ENCODE data around the gene HSPH1. TPM values are rescaled to one million over a fixed set of nuclear protein-coding genes. Genes with fewer than 3 reads are reported as not detected.
A peak's percentile ranks its signal among the peaks of the same experiment; 100 is the strongest.

Gene HSPH1
- total and polyA plus RNA-seq, 2 of the 13 experiments (the other 11 are each of a cell fraction or from before 2014, with no cell fraction given), result 13.0 to 62.9 TPM

DNA sequence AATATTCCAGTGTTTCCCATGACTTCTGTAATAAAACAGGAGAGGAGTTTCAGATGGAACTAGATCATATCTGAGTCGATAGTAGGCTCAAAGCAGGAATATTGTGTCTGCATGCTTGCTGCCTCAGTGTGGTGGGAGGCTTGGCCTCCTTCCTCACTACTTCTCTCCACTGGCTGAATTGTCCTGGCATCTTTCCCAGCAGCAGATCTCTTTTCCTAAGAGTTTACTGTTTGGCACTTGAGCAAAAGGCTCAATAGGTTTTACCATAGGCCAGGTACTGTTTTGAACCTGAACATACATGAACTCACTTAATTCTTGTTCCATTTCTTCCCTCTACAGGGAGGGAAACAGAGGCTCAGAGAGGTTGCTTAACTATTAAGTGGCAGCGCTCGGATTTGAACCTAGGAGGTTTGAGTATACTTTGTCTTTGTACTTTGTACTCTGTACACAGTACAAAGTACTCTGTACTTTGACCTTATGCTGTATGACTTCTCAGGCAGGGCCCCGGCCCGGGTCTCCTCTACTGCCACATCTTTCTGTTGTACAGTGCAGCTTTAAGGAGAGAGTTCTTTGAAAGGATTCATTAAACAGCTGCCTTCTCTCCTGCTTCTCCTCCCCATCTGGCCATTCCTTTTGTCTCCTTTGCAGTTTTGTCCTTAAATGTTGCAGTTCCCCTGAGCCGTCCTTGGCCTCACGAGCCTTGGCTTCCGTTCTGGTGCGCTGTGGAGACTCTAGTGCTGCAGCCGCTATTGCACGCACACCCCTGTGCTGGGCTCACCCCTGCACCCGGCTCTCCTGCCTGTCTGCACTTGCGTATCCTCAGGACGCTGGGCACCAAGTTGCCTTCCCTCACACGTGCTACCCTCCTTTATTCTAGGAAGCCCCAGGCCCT, 46.2 kb upstream of the HSPH1 start:
- FAIRE-seq, result no peak
- Histone ChIP-seq H3K79me2 (ENCODE audit: insufficient read depth, low read length) (no peaks in the 10 kb centered on the region), H3K27ac (ENCODE audit: extremely low read length, insufficient read depth, low read length) (no peak overlapping the region), H3K4me1 (ENCODE audit: insufficient read depth, low read length) (peaks cover 24% of the 10 kb centered on the region), H2AFZ (ENCODE audit: low read length) (no peak overlapping the region), H3K4me2 (ENCODE audit: low read depth, low read length) (no peak overlapping the region; the same call in 1 of the 2 replicates), H3K27me3 (ENCODE audit: control insufficient read depth in 1 of 2, insufficient read depth in 2 of 2, low read length in 2 of 2) (no peaks in the 10 kb centered on the region), H3K9me3 (ENCODE audit: low read length) (no peaks in the 10 kb centered on the region), H3K9ac (ENCODE audit: insufficient read depth, low read depth, low read length) (no peak overlapping the region), H4K20me1 (ENCODE audit: insufficient read depth, low read length) (no peaks in the 10 kb centered on the region), H3K4me3 (replicated peaks in 1 of 3; ENCODE audit: insufficient read depth in 1 of 3, low read depth in 2 of 3, low read length in 3 of 3) (no peak overlapping the region), H3K36me3 (replicated peaks in 1 of 2; ENCODE audit: control insufficient read depth in 1 of 2, insufficient read depth in 2 of 2, low read length in 2 of 2) (no peaks in the 10 kb centered on the region)
- no peak for DNase-seq (ENCODE audit: low spot score)
- WGBS (ENCODE audit: low lambda C conversion rate), result 56% methylated on average over 15 of the region's 15 CpGs
- in situ Hi-C loops (cut with HindIII; ENCODE audit: extremely low pct_ligation_motif_present, low pct_unique_long_range_greater_than_20kb), result no loop called here
- no peak for ATAC-seq
- POLR2A ChIA-PET, result no interaction called here
- TF ChIP-seq ZBTB7B (CRISPR knock-in tag; IDR thresholded peaks at IDR 0.05) (no peak), MAFG (CRISPR knock-in tag; IDR thresholded peaks at IDR 0.05) (no peak), FOSL1 (CRISPR knock-in tag; IDR thresholded peaks at IDR 0.05; ENCODE audit: borderline replicate concordance) (no peak), HNF4A (CRISPR knock-in tag; IDR thresholded peaks at IDR 0.05) (peak; percentile 75), NCOR1 (IDR thresholded peaks at IDR 0.05; ENCODE audit: borderline replicate concordance, low read length) (peak; percentile 90), HNF4G (IDR thresholded peaks at IDR 0.05; ENCODE audit: borderline replicate concordance, low read depth, low read length) (peak; percentile 63), HNF4G (CRISPR knock-in tag; IDR thresholded peaks at IDR 0.05; ENCODE audit: borderline replicate concordance, low read depth) (no peak), ZBTB38 (CRISPR knock-in tag; IDR thresholded peaks at IDR 0.05) (no peak), ZMYM2 (CRISPR knock-in tag; IDR thresholded peaks at IDR 0.05) (0 out of 2 replicates have a peak, but pooled peaks have one; percentile 32)
- CTCF ChIA-PET (ENCODE audit: low intra/inter-chr PET ratio, low total read pairs), result no interaction called here
- intact Hi-C loops (cut with micrococcal nuclease; ENCODE audit: unreplicated experiment), result no loop called here
- no TSS peak for BruUV-seq (replicated peaks)

All from HepG2 (cell line).